GM23338 (cell line): ENCODE data around the gene FAM9A. TPM values are rescaled to one million over a fixed set of nuclear protein-coding genes. Genes with fewer than 3 reads are reported as not detected.

Source experiments
- ATAC-seq: fragments of 200-7000 bp; cut with Tn5 transposase; 3 replicates; pipeline ENCODE4 v1.9.1; 2020
- DNase-seq: peaks from one replicate; pipeline ENCODE4 v3.0.0-alpha.2; 2015; ENCODE audit warnings: low spot score
- H2AFZ ChIP-seq: fragments of 200-600 bp; sonication (generic); 2 replicates; pipeline ENCODE4 v1.8.0; 2016; ENCODE audit warnings: antibody characterized with exemption, mild to moderate bottlenecking, moderate library complexity
- H3F3A ChIP-seq: fragments of 200-600 bp; sonication (generic); replicated peaks from 2 replicates; pipeline ENCODE4 v1.8.0; 2017; ENCODE audit warnings: antibody characterized with exemption, mixed run types, low read depth
- H3K27ac ChIP-seq: fragments of 200-600 bp; sonication (generic); 2 replicates; pipeline ENCODE4 v1.6.1; 2016; ENCODE audit warnings: low read depth
- H3K27me3 ChIP-seq: fragments of 200-600 bp; sonication (generic); 2 replicates; pipeline ENCODE4 v1.8.0; 2016; ENCODE audit warnings: mild to moderate bottlenecking, mixed run types, moderate library complexity; ENCODE audit not compliant: insufficient read depth
- H3K36me3 ChIP-seq: fragments of 200-600 bp; sonication (generic); 2 replicates; pipeline ENCODE4 v1.8.0; 2016; ENCODE audit warnings: mild to moderate bottlenecking; ENCODE audit not compliant: insufficient read depth
- H3K4me1 ChIP-seq: fragments of 200-600 bp; sonication (generic); 2 replicates; pipeline ENCODE4 v1.8.0; 2016; ENCODE audit warnings: mild to moderate bottlenecking, moderate library complexity; ENCODE audit not compliant: insufficient read depth
- H3K4me2 ChIP-seq: fragments of 200-600 bp; sonication (generic); 2 replicates; pipeline ENCODE4 v1.7.1; 2017; ENCODE audit warnings: mixed run types
- H3K4me3 ChIP-seq: fragments of 200-600 bp; sonication (generic); 2 replicates; pipeline ENCODE4 v1.6.1; 2016; ENCODE audit warnings: mixed run types
- H3K79me2 ChIP-seq: fragments of 200-600 bp; sonication (generic); replicated peaks from 2 replicates; pipeline ENCODE4 v1.8.0; 2017; ENCODE audit warnings: mild to moderate bottlenecking; ENCODE audit not compliant: insufficient read depth
- H3K9me2 ChIP-seq: fragments of 200-600 bp; sonication (generic); 2 replicates; pipeline ENCODE4 v1.8.0; 2017; ENCODE audit not compliant: insufficient read depth
- H4K20me1 ChIP-seq: fragments of 200-600 bp; sonication (generic); replicated peaks from 2 replicates; pipeline ENCODE4 v1.8.0; 2017; ENCODE audit warnings: mild to moderate bottlenecking; ENCODE audit not compliant: insufficient read depth
- H3K27ac Mint-ChIP-seq: 2 replicates; pipeline ENCODE4 v1.8.0; 2020; ENCODE audit warnings: inconsistent platforms, mild to moderate bottlenecking, moderate library complexity, mixed read lengths
- H3K27me3 Mint-ChIP-seq: 3 replicates; pipeline ENCODE4 v1.8.0; 2022; ENCODE audit warnings: low read depth, mild to moderate bottlenecking, moderate library complexity, mixed read lengths, inconsistent platforms; ENCODE audit not compliant: insufficient read depth, poor library complexity
- H3K36me3 Mint-ChIP-seq: 3 replicates; pipeline ENCODE4 v1.8.0; 2021; ENCODE audit warnings: low read depth, mild to moderate bottlenecking, inconsistent platforms, moderate library complexity, mixed read lengths
- H3K4me1 Mint-ChIP-seq: 3 replicates; pipeline ENCODE4 v1.8.0; 2020; ENCODE audit warnings: mild to moderate bottlenecking, inconsistent platforms, mixed read lengths
- H3K4me3 Mint-ChIP-seq: 3 replicates; pipeline ENCODE4 v1.8.0; 2021; ENCODE audit warnings: moderate library complexity, mild to moderate bottlenecking, inconsistent platforms, mixed read lengths
- H3K9me3 Mint-ChIP-seq: 3 replicates; pipeline ENCODE4 v1.8.0; 2020; ENCODE audit warnings: moderate library complexity, mild to moderate bottlenecking, inconsistent platforms, mixed read lengths
- CREB1 ChIP-seq: fragments of 250-450 bp; sonication (Bioruptor Pico); IDR thresholded peaks from 2 replicates; pipeline ENCODE4 v1.5.0; 2020; ENCODE audit warnings: low read depth, mild to moderate bottlenecking, moderate library complexity
- CTCF ChIP-seq, 2 experiments: fragments of 200-600 bp in 1 of 2; sonication (generic) in 1 of 2; conservative IDR thresholded peaks; 2 replicates each; pipeline versions ENCODE4 v1.5.1 to v1.6.1; 2016 to 2017; ENCODE audit warnings: antibody characterized with exemption in 2 of 2, low read depth in 2 of 2, mild to moderate bottlenecking in 2 of 2, moderate library complexity in 1 of 2
- ETS1 ChIP-seq: IDR thresholded peaks from 2 replicates; pipeline ENCODE4 v1.6.1; 2016; ENCODE audit warnings: antibody characterized with exemption
- EZH2 ChIP-seq: fragments of 200-600 bp; sonication (generic); IDR thresholded peaks from one replicate; pipeline ENCODE4 v1.8.0; 2017; ENCODE audit warnings: antibody characterized with exemption, mild to moderate bottlenecking, low read depth; ENCODE audit not compliant: unreplicated experiment
- EZH2phosphoT487 ChIP-seq: fragments of 200-600 bp; sonication (generic); IDR thresholded peaks from one replicate; pipeline ENCODE4 v1.8.1; 2018; ENCODE audit warnings: antibody characterized with exemption; ENCODE audit not compliant: unreplicated experiment
- JUNB ChIP-seq: IDR thresholded peaks from one replicate; pipeline ENCODE4 v1.6.1; 2016; ENCODE audit warnings: antibody characterized with exemption; ENCODE audit not compliant: unreplicated experiment
- NANOG ChIP-seq: IDR thresholded peaks from 2 replicates; pipeline ENCODE4 v1.6.1; 2016; ENCODE audit warnings: antibody characterized with exemption, borderline replicate concordance
- POLR2AphosphoS5 ChIP-seq: IDR thresholded peaks from 2 replicates; pipeline ENCODE4 v1.6.1; 2016; ENCODE audit warnings: antibody characterized with exemption, low read depth
- REST ChIP-seq: IDR thresholded peaks from one replicate; pipeline ENCODE4 v1.6.1; 2018; ENCODE audit warnings: antibody characterized with exemption; ENCODE audit not compliant: unreplicated experiment
- STAT1 ChIP-seq: IDR thresholded peaks from one replicate; pipeline ENCODE4 v1.6.1; 2016; ENCODE audit warnings: antibody characterized with exemption; ENCODE audit not compliant: unreplicated experiment
- ZNF114 ChIP-seq: fragments of 250-450 bp; sonication (Bioruptor Pico); IDR thresholded peaks from 2 replicates; pipeline ENCODE4 v1.5.0; 2020; ENCODE audit warnings: mild to moderate bottlenecking, moderate library complexity
- ZNF331 ChIP-seq: fragments of 250-450 bp; sonication (Bioruptor Pico); IDR thresholded peaks from 2 replicates; pipeline ENCODE4 v1.5.0; 2020; ENCODE audit warnings: low read depth, mild to moderate bottlenecking, moderate library complexity
- polyA plus RNA-seq: library from polyadenylated mRNA; unstranded; fragments of >200 nt; fragmentation: Nextera tagmentation; extraction: Ambion mirVana; gene quantifications from 2 replicates; pipeline ENCODE4 v1.2.1, GENCODE V29; 2016
- total RNA-seq: library from RNA; depleted of rRNA; stranded (reverse); fragments of >200 nt; shearing (Covaris generic); gene quantifications from 2 replicates; pipeline ENCODE4 v1.2.3, GENCODE V29; 2014

FAM9A gene
- total and polyA plus RNA-seq, 2 experiments from 2014 or later, result not detected

- Mint-ChIP-seq H3K4me1 (peaks cover 9% of the 10 kb centered on the region; the same call in 2 of the 3 replicates), H3K4me3 (no peak overlapping the region), H3K27ac (peak overlapping the region; percentile 30; the same call in 1 of the 2 replicates), H3K9me3 (no peaks in the 10 kb centered on the region; the same call in 2 of the 3 replicates), H3K36me3 (no peaks in the 10 kb centered on the region), H3K27me3 (peaks cover 2% of the 10 kb centered on the region)
- H3K36me3 ChIP-seq, result no peaks in the 10 kb centered on the region
- H3K4me3 ChIP-seq, result no peak overlapping the region
- H3K4me1 ChIP-seq, result 0 out of 2 replicates have a peak, but pooled peaks cover 3% of the 10 kb centered on the region
- H3F3A ChIP-seq, result no peaks in the 10 kb centered on the region
- ATAC-seq (peak; percentile 76), DNase-seq (peak; percentile 73)
- H3K27me3 ChIP-seq, result no peaks in the 10 kb centered on the region
- no peak overlapping the region for H3K4me2 ChIP-seq
- no peak overlapping the region for H2AFZ ChIP-seq
- H3K9me2 ChIP-seq, result no peaks in the 10 kb centered on the region
- no peaks in the 10 kb centered on the region for H4K20me1 ChIP-seq
- H3K27ac ChIP-seq, result no peak overlapping the region
- no peak for TF ChIP-seq ZNF114 (CRISPR knock-in tag)
- no peak for TF ChIP-seq NANOG
- no peak for TF ChIP-seq JUNB
- TF ChIP-seq CTCF (conservative IDR thresholded peaks at IDR 0.05; ENCODE audit: low read depth in 2 of 2), result peak; percentile 63 to 66
- H3K79me2 ChIP-seq, result no peaks in the 10 kb centered on the region
Observed at GRCh38 chrX:8755116-8755515, 46.1 kb downstream of the FAM9A start.

- Histone ChIP-seq H4K20me1 (no peaks in the 10 kb centered on the region), H3K36me3 (no peaks in the 10 kb centered on the region), H3K4me2 (no peak overlapping the region), H3K27me3 (no peaks in the 10 kb centered on the region), H3K79me2 (no peaks in the 10 kb centered on the region), H3K27ac (no peak overlapping the region), H3K4me3 (no peak overlapping the region), H3K9me2 (no peaks in the 10 kb centered on the region), H3F3A (no peaks in the 10 kb centered on the region), H3K4me1 (0 out of 2 replicates have a peak, but pooled peaks cover 3% of the 10 kb centered on the region), H2AFZ (no peak overlapping the region)
- Mint-ChIP-seq H3K27ac (no peak overlapping the region), H3K36me3 (no peaks in the 10 kb centered on the region), H3K9me3 (no peaks in the 10 kb centered on the region), H3K27me3 (peaks cover 2% of the 10 kb centered on the region), H3K4me3 (no peak overlapping the region), H3K4me1 (peaks cover 3% of the 10 kb centered on the region; the same call in 2 of the 3 replicates)
- ATAC-seq, result no peak
- DNase-seq, result no peak
- TF ChIP-seq STAT1 (no peak), EZH2 (no peak), EZH2phosphoT487 (no peak), CREB1 (CRISPR knock-in tag) (no peak), CTCF (conservative IDR thresholded peaks at IDR 0.05; ENCODE audit: low read depth in 2 of 2) (no peak), POLR2AphosphoS5 (no peak), ETS1 (no peak), JUNB (no peak), REST (no peak), ZNF114 (CRISPR knock-in tag) (no peak), ZNF331 (no peak), NANOG (no peak)
Observed at GRCh38 chrX:8749697-8750096, 51.5 kb downstream of the FAM9A start.
